T-cell (primary cell): ENCODE results near the gene NABP2. TPM values are rescaled to one million over a fixed set of nuclear protein-coding genes. Genes with fewer than 3 reads are reported as not detected.

Experiments
- ATAC-seq, 4 experiments: fragments of 200-7000 bp in 3 of 4; fragments of 150-1000 bp in 1 of 4; cut with Tn5 transposase; replicated peaks in 1 of 4; 1 replicate in 3 of 4; 2 replicates in 1 of 4; pipeline ENCODE4 v1.10.0; 2021; ENCODE audit warnings: moderate library complexity in 3 of 4, mild to moderate bottlenecking in 2 of 4, moderate number of reproducible peaks in 1 of 4
- CTCF ChIA-PET, 2 donors: fragments of 300-600 bp; sonication (Branson Sonifier 250); formaldehyde crosslinking; loops; one replicate each; lab custom pipeline; 2022; ENCODE audit warnings: antibody characterized with exemption in 2 of 2; lab: Charles Lee
- POLR2A ChIA-PET, 2 donors: fragments of 300-600 bp; sonication (Branson Sonifier 250); formaldehyde crosslinking; loops; one replicate each; lab custom pipeline; 2022; ENCODE audit warnings: antibody characterized with exemption in 2 of 2; lab: Charles Lee
- DNase-seq, 35 experiments: peaks; one replicate each; pipeline versions ENCODE4 v3.0.0 to v3.0.0-alpha.2; 2013 to 2023
- H3K27ac ChIP-seq: one replicate; pipeline ENCODE4 v1.5.1; 2013; ENCODE audit warnings: low read length
- H3K27me3 ChIP-seq, 2 experiments: replicated peaks in 1 of 2; 1 replicate in 1 of 2; 2 replicates in 1 of 2; pipeline versions ENCODE4 v1.6.1 to v1.7.0; 2013; ENCODE audit warnings: low read length in 1 of 2, mixed read lengths in 1 of 2; ENCODE audit not compliant: control insufficient read depth in 2 of 2, insufficient read depth in 2 of 2; ENCODE audit errors: extremely low read depth in 1 of 2
- H3K36me3 ChIP-seq, 2 donors: 1 replicate in 1 of 2; 2 replicates in 1 of 2; pipeline versions ENCODE4 v1.6.1 to v1.7.0; 2013; ENCODE audit warnings: low read length in 1 of 2; ENCODE audit not compliant: control insufficient read depth in 2 of 2, insufficient read depth in 1 of 2; ENCODE audit errors: extremely low read depth in 1 of 2
- H3K4me1 ChIP-seq, 2 experiments: 1 replicate in 1 of 2; 2 replicates in 1 of 2; pipeline versions ENCODE4 v1.6.1 to v1.7.0; 2013; ENCODE audit warnings: low read length in 2 of 2, mixed read lengths in 1 of 2; ENCODE audit not compliant: insufficient read depth in 2 of 2, control insufficient read depth in 1 of 2; ENCODE audit errors: extremely low read depth in 1 of 2
- H3K4me3 ChIP-seq, 2 donors: 1 replicate in 1 of 2; 2 replicates in 1 of 2; pipeline versions ENCODE4 v1.5.1 to v1.7.0; 2013; ENCODE audit warnings: mild to moderate bottlenecking in 2 of 2, low read length in 1 of 2, moderate library complexity in 1 of 2; ENCODE audit not compliant: control insufficient read depth in 1 of 2; ENCODE audit errors: extremely low read depth in 1 of 2
- H3K9me3 ChIP-seq: 2 replicates; pipeline ENCODE4 v1.7.0; 2013
- H3K27ac Mint-ChIP-seq, 2 donors: one replicate each; pipeline ENCODE4 v1.8.0; 2020 to 2021; ENCODE audit warnings: mild to moderate bottlenecking in 2 of 2, mixed read lengths in 2 of 2
- H3K27me3 Mint-ChIP-seq, 2 donors: one replicate each; pipeline ENCODE4 v1.8.0; 2021 to 2022; ENCODE audit warnings: mixed read lengths in 2 of 2
- H3K36me3 Mint-ChIP-seq: one replicate; pipeline ENCODE4 v1.8.0; 2021; ENCODE audit warnings: mixed read lengths
- H3K4me1 Mint-ChIP-seq, 3 donors: one replicate each; pipeline ENCODE4 v1.8.0; 2020 to 2022; ENCODE audit warnings: mixed read lengths in 3 of 3, mild to moderate bottlenecking in 1 of 3
- H3K4me3 Mint-ChIP-seq, 3 donors: one replicate each; pipeline ENCODE4 v1.8.0; 2020 to 2022; ENCODE audit warnings: mild to moderate bottlenecking in 3 of 3, mixed read lengths in 3 of 3, moderate library complexity in 3 of 3
- H3K9me3 Mint-ChIP-seq, 3 donors: one replicate each; pipeline ENCODE4 v1.8.0; 2020 to 2022; ENCODE audit warnings: mixed read lengths in 3 of 3
- WGBS: methylation state at CpG from one replicate; pipeline ENCODE4 v1.1.5; 2013; ENCODE audit warnings: missing lambda C conversion rate; ENCODE audit not compliant: insufficient coverage; 5-methylcytosine and 5-hydroxymethylcytosine counted together
- total RNA-seq, 35 experiments: library from RNA in 6 of 35; stranded (reverse) in 6 of 35; fragments of 120-200 nt in 1 of 35; gene quantifications; one replicate each; pipeline versions ENCODE4 v1.2.1 to v1.2.4 and lab custom pipeline; 2013 to 2026

NABP2 gene
- 10 to 100 TPM; 11.8 to 19.1 (median 14.0) TPM for total RNA-seq
- total RNA-seq (2013): 18.3 TPM
- 5.8 to 79.0 (median 10.8) reads per million in 29 experiments for total RNA-seq (lab: John Stamatoyannopoulos, UW)

GRCh38 chr12:56224102-56224701 is at the start of gene NABP2:
TSS of gene NABP2 (plus strand) at chr12:56224342. CDS start at chr12:56224857, 515 bp downstream.
- no peaks in the 10 kb centered on the region for H3K9me3 Mint-ChIP-seq
- ATAC-seq: peak; percentile 71 to 82 (median 77)
- Histone ChIP-seq H3K27ac (peak within 1 kb of the TSS; percentile 85), H3K27me3 (no peaks in the 10 kb centered on the region), H3K9me3 (no peaks in the 10 kb centered on the region), H3K36me3 (peaks cover 0 to 4% of the 10 kb centered on the region in 2 donors), H3K4me1 (peaks cover 18 to 54% of the 10 kb centered on the region in 2 experiments), H3K4me3 (peak within 1 kb of the TSS; percentile 58 to 75)
- H3K36me3 Mint-ChIP-seq: peaks cover 2% of the 10 kb centered on the region
- ChIA-PET CTCF (no interaction called here), POLR2A (no interaction called here)
- no peaks in the 10 kb centered on the region for H3K27me3 Mint-ChIP-seq
- peak within 1 kb of the TSS; percentile 87 to 98 for H3K27ac Mint-ChIP-seq
- DNase-seq: peak; percentile 68 to 95 (median 82)
- H3K4me1 Mint-ChIP-seq: peaks cover 45 to 52% (median 49%) of the 10 kb centered on the region in 3 donors
- H3K4me3 Mint-ChIP-seq: peak within 1 kb of the TSS; percentile 81 to 98 (median 98)
- WGBS: 1% methylated on average over 32 of the region's 41 CpGs

- Histone ChIP-seq H3K9me3 (no peaks in the 10 kb centered on the region), H3K4me3 (no peak overlapping the region), H3K27ac (no peak overlapping the region), H3K27me3 (no peaks in the 10 kb centered on the region), H3K36me3 (peaks cover 14 to 80% of the 10 kb centered on the region in 2 donors), H3K4me1 (no peaks in the 10 kb centered on the region)
- H3K4me1 Mint-ChIP-seq: peaks cover 0 to 6% (median 0%) of the 10 kb centered on the region in 3 donors
- ChIA-PET POLR2A (no interaction called here), CTCF (no interaction called here)
- DNase-seq (no peak), ATAC-seq (no peak)
- H3K9me3 Mint-ChIP-seq: no peaks in the 10 kb centered on the region
- H3K27me3 Mint-ChIP-seq: no peaks in the 10 kb centered on the region
- peaks cover 59% of the 10 kb centered on the region for H3K36me3 Mint-ChIP-seq
- H3K4me3 Mint-ChIP-seq: no peak overlapping the region
- no CpG with 5 or more reads among the region's 3 CpGs for WGBS
- H3K27ac Mint-ChIP-seq: no peak overlapping the region
These were observed 45.8 kb upstream of the NABP2 start for GRCh38 chr12:56178347-56178746.

GRCh38 chr12:56186957-56187356 is 37.2 kb upstream of the NABP2 start:
- ChIA-PET POLR2A (no interaction called here), CTCF (interaction anchor here (0.9 to 1.6 kb wide), 3 partner anchors 49 to 173 kb away, joined by 3 to 4 read pairs (median 4); partner anchors contain the start of genes ANKRD52 (in 1 of the 2) and STAT2 (in 1 of the 2))
- peaks cover 32 to 39% (median 35%) of the 10 kb centered on the region in 3 donors for H3K4me1 Mint-ChIP-seq
- H3K27me3 Mint-ChIP-seq: no peaks in the 10 kb centered on the region
- peaks cover 18% of the 10 kb centered on the region for H3K36me3 Mint-ChIP-seq
- no peak overlapping the region for H3K4me3 Mint-ChIP-seq
- Histone ChIP-seq H3K27me3 (no peaks in the 10 kb centered on the region), H3K4me1 (peaks cover 12 to 31% of the 10 kb centered on the region in 2 experiments), H3K9me3 (no peaks in the 10 kb centered on the region), H3K36me3 (peaks cover 8 to 39% of the 10 kb centered on the region in 2 donors), H3K27ac (no peak overlapping the region), H3K4me3 (no peak overlapping the region)
- DNase-seq (no peak), ATAC-seq (no peak)
- WGBS: no CpG with 5 or more reads among the region's 2 CpGs
- H3K9me3 Mint-ChIP-seq: no peaks in the 10 kb centered on the region
- H3K27ac Mint-ChIP-seq: peak overlapping the region; percentile 39 to 83

GRCh38 chr12:56188131-56188777 is 35.9 kb upstream of the NABP2 start:
- H3K4me1 ChIP-seq: peaks cover 12 to 31% of the 10 kb centered on the region in 2 experiments
- Mint-ChIP-seq H3K4me3 (peak overlapping the region; percentile 89 to 98 (median 96)), H3K4me1 (peaks cover 40 to 49% (median 42%) of the 10 kb centered on the region in 3 donors), H3K27ac (peak overlapping the region; percentile 83 to 95), H3K9me3 (no peaks in the 10 kb centered on the region), H3K27me3 (no peaks in the 10 kb centered on the region), H3K36me3 (peaks cover 17% of the 10 kb centered on the region)
- ChIA-PET POLR2A (no interaction called here), CTCF (interaction anchor here (0.5 to 3.3 kb wide), 15 partner anchors 13 to 451 kb away, joined by 3 to 54 read pairs (median 4); partner anchors contain the start of genes ZC3H10 (in 2 of the 2), ESYT1 (in 1 of the 2) and STAT2 (in 1 of the 2))
- no peaks in the 10 kb centered on the region for H3K27me3 ChIP-seq
- H3K36me3 ChIP-seq: peaks cover 8 to 29% of the 10 kb centered on the region in 2 donors
- ATAC-seq: no peak
- H3K4me3 ChIP-seq: peak overlapping the region; percentile 71 to 88
- DNase-seq: peak in 2 of 35 experiments; percentile 2 to 29
- no peaks in the 10 kb centered on the region for H3K9me3 ChIP-seq
- WGBS: 67% methylated on average over 1 of the region's 10 CpGs
- peak overlapping the region; percentile 74 for H3K27ac ChIP-seq

GRCh38 chr12:56188778-56189098 is 35.4 kb upstream of the NABP2 start:
- DNase-seq (peak in 15 of 35 experiments; percentile 2 to 38 (median 6)), ATAC-seq (peak; percentile 2 to 11 (median 7))
- POLR2A ChIA-PET: interaction anchor here (0.6 to 1.6 kb wide), 2 partner anchors 28 to 70 kb away, joined by 3 to 4 read pairs; partner anchors contain the start of gene ZC3H10 (in 1 of the 2)
- Histone ChIP-seq H3K4me1 (peaks cover 12 to 31% of the 10 kb centered on the region in 2 experiments), H3K27me3 (no peaks in the 10 kb centered on the region), H3K9me3 (no peaks in the 10 kb centered on the region), H3K36me3 (peaks cover 8 to 24% of the 10 kb centered on the region in 2 donors), H3K27ac (peak overlapping the region; percentile 74), H3K4me3 (peak overlapping the region; percentile 71 to 88)
- no peaks in the 10 kb centered on the region for H3K27me3 Mint-ChIP-seq
- H3K4me1 Mint-ChIP-seq: peaks cover 41 to 52% (median 46%) of the 10 kb centered on the region in 3 donors
- H3K4me3 Mint-ChIP-seq: peak overlapping the region; percentile 89 to 98 (median 96)
- no peaks in the 10 kb centered on the region for H3K9me3 Mint-ChIP-seq
- CTCF ChIA-PET: interaction anchor here (0.6 to 3.3 kb wide), 19 partner anchors 12 to 452 kb away, joined by 3 to 54 read pairs (median 7); partner anchors contain the start of genes ESYT1 (in 2 of the 2), ZC3H10 (in 2 of the 2), COQ10A (in 1 of the 2) and RNF41 (in 1 of the 2)
- WGBS: 0% methylated on average over 9 of the region's 17 CpGs
- peak overlapping the region; percentile 83 to 95 for H3K27ac Mint-ChIP-seq
- H3K36me3 Mint-ChIP-seq: peaks cover 16% of the 10 kb centered on the region
